Measurements from ENCODE around the gene SPTLC3. TPM values are rescaled to one million over a fixed set of nuclear protein-coding genes. Genes with fewer than 3 reads are reported as not detected.
"Not testable (repeated sequence)": the region's sequence is repeated elsewhere in the genome, so short reads cannot be mapped to it uniquely, and the experiment has no call there.

The SPTLC3 gene
- total and polyA plus RNA-seq, 4 experiments from 2014 or later = 0.06 to 0.89 (median 0.33) TPM

GRCh38 chr20:12977328-12978125 lies 31.2 kb upstream of the SPTLC3 start:
- CTCF ChIA-PET (ENCODE audit: partially characterized antibody) = no interaction called here
- intact Hi-C loops (cut with micrococcal nuclease) = loop anchor here (10.0 kb wide), 1 partner anchor 567 kb away; no protein-coding TSS in a partner anchor
- no peaks in the 10 kb centered on the region for H3K9me3 ChIP-seq (ENCODE audit: control insufficient read depth in 1 of 2, low read length in 2 of 2)

GRCh38 chr20:12978126-12978394 lies 30.7 kb upstream of the SPTLC3 start:
- no peak overlapping the region for H3K4me3 ChIP-seq (ENCODE audit: low read length in 2 of 2)
- H3K36me3 ChIP-seq (ENCODE audit: insufficient read depth, low read length) = no peaks in the 10 kb centered on the region
- CTCF ChIA-PET (ENCODE audit: partially characterized antibody) = no interaction called here
- H3K27me3 ChIP-seq (ENCODE audit: insufficient read depth, low read length) = peaks cover 6% of the 10 kb centered on the region
- H3K4me1 Mint-ChIP-seq = no peaks in the 10 kb centered on the region
- no peaks in the 10 kb centered on the region for H3K36me3 Mint-ChIP-seq
- H3K27me3 Mint-ChIP-seq = peaks cover 0 to 2% of the 10 kb centered on the region in 2 donors
- intact Hi-C loops (cut with micrococcal nuclease) = loop anchor here (10.0 kb wide), 1 partner anchor 567 kb away; no protein-coding TSS in a partner anchor
- no peaks in the 10 kb centered on the region for H3K4me1 ChIP-seq (ENCODE audit: insufficient read depth, low read length)
- DNase-seq = no peak
- no peaks in the 10 kb centered on the region for H3K9me3 ChIP-seq (ENCODE audit: control insufficient read depth in 1 of 2, low read length in 2 of 2)
- H3K27ac ChIP-seq (ENCODE audit: low read depth, low read length) = no peak overlapping the region
- no peak overlapping the region for H3K4me3 Mint-ChIP-seq
- H3K27ac Mint-ChIP-seq = no peak overlapping the region
- POLR2A ChIA-PET (ENCODE audit: partially characterized antibody) = no interaction called here
- peaks cover 0 to 2% (median 0%) of the 10 kb centered on the region in 8 donors for H3K9me3 Mint-ChIP-seq

More at GRCh38 chr20:12977328-12978125, 31.2 kb upstream of the SPTLC3 start:
- Mint-ChIP-seq H3K36me3 (no peaks in the 10 kb centered on the region), H3K4me3 (no peak overlapping the region), H3K27ac (no peak overlapping the region), H3K27me3 (peaks cover 0 to 2% of the 10 kb centered on the region in 2 donors), H3K9me3 (peaks cover 0 to 2% (median 0%) of the 10 kb centered on the region in 8 donors), H3K4me1 (no peaks in the 10 kb centered on the region)
- POLR2A ChIA-PET (ENCODE audit: partially characterized antibody) = no interaction called here
- no peak overlapping the region for H3K4me3 ChIP-seq (ENCODE audit: low read length in 2 of 2)
- no peaks in the 10 kb centered on the region for H3K36me3 ChIP-seq (ENCODE audit: insufficient read depth, low read length)
- no peak for DNase-seq
- H3K27ac ChIP-seq (ENCODE audit: low read depth, low read length) = no peak overlapping the region
- no peaks in the 10 kb centered on the region for H3K4me1 ChIP-seq (ENCODE audit: insufficient read depth, low read length)
- H3K27me3 ChIP-seq (ENCODE audit: insufficient read depth, low read length) = peaks cover 6% of the 10 kb centered on the region

- Mint-ChIP-seq H3K36me3 (no peaks in the 10 kb centered on the region), H3K4me1 (no peaks in the 10 kb centered on the region), H3K4me3 (no peak overlapping the region), H3K27me3 (peaks cover 0 to 2% of the 10 kb centered on the region in 2 donors), H3K27ac (no peak overlapping the region), H3K9me3 (peaks cover 0 to 2% (median 0%) of the 10 kb centered on the region in 8 donors)
- Histone ChIP-seq H3K27me3 (ENCODE audit: insufficient read depth, low read length) (peaks cover 6% of the 10 kb centered on the region), H3K4me3 (ENCODE audit: low read length in 2 of 2) (no peak overlapping the region), H3K9me3 (ENCODE audit: control insufficient read depth in 1 of 2, low read length in 2 of 2) (no peaks in the 10 kb centered on the region), H3K4me1 (ENCODE audit: insufficient read depth, low read length) (no peaks in the 10 kb centered on the region), H3K27ac (ENCODE audit: low read depth, low read length) (no peak overlapping the region), H3K36me3 (ENCODE audit: insufficient read depth, low read length) (no peaks in the 10 kb centered on the region)
- intact Hi-C loops (cut with micrococcal nuclease) = loop anchor here (10.0 kb wide), 1 partner anchor 566 kb away; no protein-coding TSS in a partner anchor
- DNase-seq = no peak
- ChIA-PET CTCF (ENCODE audit: partially characterized antibody) (no interaction called here), POLR2A (ENCODE audit: partially characterized antibody) (no interaction called here)
Observed at GRCh38 chr20:12978613-12979495, 29.9 kb upstream of the SPTLC3 start.

GRCh38 chr20:12979713-12980112 lies 29.1 kb upstream of the SPTLC3 start:
- H3K27ac Mint-ChIP-seq; H3K27me3 Mint-ChIP-seq; H3K27ac ChIP-seq (ENCODE audit: low read depth, low read length); DNase-seq; H3K4me1 ChIP-seq (ENCODE audit: insufficient read depth, low read length); CTCF ChIA-PET (ENCODE audit: partially characterized antibody); H3K27me3 ChIP-seq (ENCODE audit: insufficient read depth, low read length); H3K9me3 Mint-ChIP-seq; H3K4me3 Mint-ChIP-seq; POLR2A ChIA-PET (ENCODE audit: partially characterized antibody); H3K4me3 ChIP-seq (ENCODE audit: low read length in 2 of 2); H3K4me1 Mint-ChIP-seq; H3K9me3 ChIP-seq (ENCODE audit: control insufficient read depth in 1 of 2, low read length in 2 of 2); H3K36me3 ChIP-seq (ENCODE audit: insufficient read depth, low read length); H3K36me3 Mint-ChIP-seq: not testable (repeated sequence)
- intact Hi-C loops (cut with micrococcal nuclease) = loop anchor here (10.0 kb wide), 1 partner anchor 565 kb away; no protein-coding TSS in a partner anchor

GRCh38 chr20:12982098-12982497 lies 26.7 kb upstream of the SPTLC3 start:
- Histone ChIP-seq H3K4me3 (ENCODE audit: low read length in 2 of 2) (no peak overlapping the region), H3K9me3 (ENCODE audit: control insufficient read depth in 1 of 2, low read length in 2 of 2) (no peaks in the 10 kb centered on the region), H3K27ac (ENCODE audit: low read depth, low read length) (no peak overlapping the region), H3K36me3 (ENCODE audit: insufficient read depth, low read length) (no peaks in the 10 kb centered on the region), H3K27me3 (ENCODE audit: insufficient read depth, low read length) (peaks cover under 1% of the 10 kb centered on the region), H3K4me1 (ENCODE audit: insufficient read depth, low read length) (no peaks in the 10 kb centered on the region)
- Mint-ChIP-seq H3K4me1 (no peaks in the 10 kb centered on the region), H3K9me3 (peaks cover 0 to 2% (median 0%) of the 10 kb centered on the region in 8 donors), H3K27me3 (no peaks in the 10 kb centered on the region), H3K4me3 (no peak overlapping the region), H3K36me3 (no peaks in the 10 kb centered on the region), H3K27ac (no peak overlapping the region)
- DNase-seq = no peak
- CTCF ChIA-PET (ENCODE audit: partially characterized antibody) = no interaction called here
- intact Hi-C loops (cut with micrococcal nuclease) = no loop called here
- POLR2A ChIA-PET (ENCODE audit: partially characterized antibody) = no interaction called here

- Mint-ChIP-seq H3K9me3 (peaks cover 0 to 2% (median 0%) of the 10 kb centered on the region in 8 donors), H3K4me3 (no peak overlapping the region), H3K4me1 (no peaks in the 10 kb centered on the region), H3K36me3 (no peaks in the 10 kb centered on the region), H3K27ac (no peak overlapping the region), H3K27me3 (peaks cover 0 to 5% of the 10 kb centered on the region in 2 donors)
- no peaks in the 10 kb centered on the region for H3K4me1 ChIP-seq (ENCODE audit: insufficient read depth, low read length)
- H3K36me3 ChIP-seq (ENCODE audit: insufficient read depth, low read length) = no peaks in the 10 kb centered on the region
- DNase-seq = no peak
- H3K27me3 ChIP-seq (ENCODE audit: insufficient read depth, low read length) = no peaks in the 10 kb centered on the region
- no peak overlapping the region for H3K27ac ChIP-seq (ENCODE audit: low read depth, low read length)
- POLR2A ChIA-PET (ENCODE audit: partially characterized antibody) = no interaction called here
- H3K4me3 ChIP-seq (ENCODE audit: low read length in 2 of 2) = no peak overlapping the region
- CTCF ChIA-PET (ENCODE audit: partially characterized antibody) = no interaction called here
- intact Hi-C loops (cut with micrococcal nuclease) = no loop called here
- H3K9me3 ChIP-seq (ENCODE audit: control insufficient read depth in 1 of 2, low read length in 2 of 2) = no peaks in the 10 kb centered on the region
Observed at GRCh38 chr20:12984069-12984765, 24.6 kb upstream of the SPTLC3 start.

GRCh38 chr20:12984863-12985262 lies 23.9 kb upstream of the SPTLC3 start:
- Mint-ChIP-seq H3K36me3 (no peaks in the 10 kb centered on the region), H3K27ac (no peak overlapping the region), H3K4me1 (no peaks in the 10 kb centered on the region), H3K4me3 (no peak overlapping the region), H3K9me3 (no peaks in the 10 kb centered on the region), H3K27me3 (peaks cover 0 to 5% of the 10 kb centered on the region in 2 donors)
- no peak for DNase-seq
- Histone ChIP-seq H3K9me3 (ENCODE audit: control insufficient read depth in 1 of 2, low read length in 2 of 2) (no peaks in the 10 kb centered on the region), H3K27me3 (ENCODE audit: insufficient read depth, low read length) (no peaks in the 10 kb centered on the region), H3K4me3 (ENCODE audit: low read length in 2 of 2) (no peak overlapping the region), H3K36me3 (ENCODE audit: insufficient read depth, low read length) (no peaks in the 10 kb centered on the region), H3K4me1 (ENCODE audit: insufficient read depth, low read length) (no peaks in the 10 kb centered on the region), H3K27ac (ENCODE audit: low read depth, low read length) (no peak overlapping the region)
- intact Hi-C loops (cut with micrococcal nuclease) = no loop called here
- POLR2A ChIA-PET (ENCODE audit: partially characterized antibody) = no interaction called here
- CTCF ChIA-PET (ENCODE audit: partially characterized antibody) = no interaction called here

Measured in CD4-positive, alpha-beta memory T cell (primary cell).